Heart right ventricle (tissue), 16 donors: ENCODE results near the gene ENO3. TPM values are rescaled to one million over a fixed set of nuclear protein-coding genes. Genes with fewer than 3 reads are reported as not detected.

Experiments
- ATAC-seq, 8 donors: fragments of 200-7000 bp; cut with Tn5 transposase; one replicate each; pipeline ENCODE4 v1.9.1; 2020; ENCODE audit warnings: mild to moderate bottlenecking in 8 of 8, moderate library complexity in 8 of 8, moderate number of reproducible peaks in 1 of 8
- DNase-seq, 2 donors: peaks; one replicate each; pipeline ENCODE4 v3.0.0-alpha.2; 2020
- H3K27ac ChIP-seq, 10 donors: fragments of 200-600 bp; sonication (generic) in 2 of 10; one replicate each; pipeline versions ENCODE4 v1.5.0 to v1.8.0; 2020 to 2022; ENCODE audit warnings: mild to moderate bottlenecking in 3 of 10
- H3K27me3 ChIP-seq, 7 donors: fragments of 200-600 bp; one replicate each; pipeline ENCODE4 v1.8.0; 2021 to 2022; ENCODE audit warnings: mild to moderate bottlenecking in 2 of 7
- H3K36me3 ChIP-seq, 9 donors: fragments of 200-600 bp; sonication (generic) in 1 of 9; one replicate each; pipeline versions ENCODE4 v1.5.0 to v1.8.0; 2020 to 2022; ENCODE audit warnings: mild to moderate bottlenecking in 2 of 9
- H3K4me1 ChIP-seq, 9 donors: fragments of 200-600 bp; sonication (generic) in 1 of 9; one replicate each; pipeline versions ENCODE4 v1.5.0 to v1.8.0; 2020 to 2022; ENCODE audit warnings: mild to moderate bottlenecking in 4 of 9
- H3K4me3 ChIP-seq, 10 donors: fragments of 200-600 bp; sonication (generic) in 2 of 10; one replicate each; pipeline versions ENCODE4 v1.5.0 to v1.8.0; 2020 to 2022; ENCODE audit warnings: mild to moderate bottlenecking in 7 of 10, moderate library complexity in 2 of 10
- H3K9me3 ChIP-seq, 11 donors: fragments of 200-600 bp in 10 of 11; sonication (generic) in 2 of 11; one replicate each; pipeline versions ENCODE4 v1.5.0 to v1.8.0; 2013 to 2022; ENCODE audit warnings: mild to moderate bottlenecking in 2 of 11, control low read depth in 1 of 11, moderate library complexity in 1 of 11
- WGBS, 2 donors: extraction: QIAGEN DNeasy Blood & Tissue Kit; methylation state at CpG; one replicate each; pipeline ENCODE4 v1.1.7; 2013; ENCODE audit warnings: inconsistent platforms in 1 of 2; 5-methylcytosine and 5-hydroxymethylcytosine counted together
- intact Hi-C, 10 donors: fragments of 100-400 bp; cut with DNase I; formaldehyde crosslinking; loops; one replicate each; pipeline versions ENCODE4 v1.11.1 to v1.14.2; 2022
- polyA plus RNA-seq, 2 donors: library from polyadenylated mRNA; stranded (reverse); fragments of 200-250 nt; gene quantifications; one replicate each; pipeline ENCODE4 v1.2.3, GENCODE V29; 2013
- total RNA-seq, 10 donors: library from RNA; stranded (reverse); fragmentation: NEBNext Ultra II Directional in 3 of 10; extraction: Animal tissue kit (Norgen Biotek cat#: 25700) in 3 of 10; gene quantifications; one replicate each; pipeline versions ENCODE4 v1.2.1 to v1.2.4, GENCODE V29; 2021 to 2023
- TF ChIP-seq, protein P1 (sequence below), 9 donors: fragments of 200-600 bp; sonication (generic) in 2 of 9; IDR thresholded peaks; one replicate each; pipeline versions ENCODE4 v1.5.0 to v1.8.0; 2021 to 2022; ENCODE audit warnings: antibody characterized with exemption in 9 of 9, mild to moderate bottlenecking in 5 of 9, moderate library complexity in 1 of 9
- donor health status: Arrhythmogenic right ventricular cardiomyopathy.
- donor health status: ischemic (EF 13 %, LVEDD 7.1; RV severe dilation, severe dysfunction).
- donor health status: healthy with polysubstance abuse.
- donor health status: DM: no; HTN: yes; CAD: no.
- donor health status: DM: no; HTN: no; CAD: no.
- donor health status: ischemic (EF 25% LVEDD 6.9; RV normal size, moderate dysfunction).
- donor health status: ischemic (EF 25% LVEDD 5.7; RV mildly dilated, moderate dysfunction).
- donor health status: healthy.
- donor health status: DM: yes; HTN: yes; CAD: no.
- donor health status: Ischemic cardiomyopathy.
- donor health status: ischemic (EF 35%, LVEDD 5.7; RV mildly dilated, moderate dysfunction).
- donor health status: nonischemic (EF 11% LVEDD 7.7; RV severe dilation, severe dysfunction).
- donor health status: DM: yes; HTN: yes; CAD: no.
- donor health status: PGD.
- donor health status: ischemic (EF 29% LVEDD 5.4; RV normal size, mild dysfunction).
- donor health status: nonischemic (EF 23%, LVEDD 6.1; RV moderate dilation, normal function).

The ENO3 gene
- total and polyA plus RNA-seq, 12 donors = 143 to 1,668 (median 746) TPM

DNA sequence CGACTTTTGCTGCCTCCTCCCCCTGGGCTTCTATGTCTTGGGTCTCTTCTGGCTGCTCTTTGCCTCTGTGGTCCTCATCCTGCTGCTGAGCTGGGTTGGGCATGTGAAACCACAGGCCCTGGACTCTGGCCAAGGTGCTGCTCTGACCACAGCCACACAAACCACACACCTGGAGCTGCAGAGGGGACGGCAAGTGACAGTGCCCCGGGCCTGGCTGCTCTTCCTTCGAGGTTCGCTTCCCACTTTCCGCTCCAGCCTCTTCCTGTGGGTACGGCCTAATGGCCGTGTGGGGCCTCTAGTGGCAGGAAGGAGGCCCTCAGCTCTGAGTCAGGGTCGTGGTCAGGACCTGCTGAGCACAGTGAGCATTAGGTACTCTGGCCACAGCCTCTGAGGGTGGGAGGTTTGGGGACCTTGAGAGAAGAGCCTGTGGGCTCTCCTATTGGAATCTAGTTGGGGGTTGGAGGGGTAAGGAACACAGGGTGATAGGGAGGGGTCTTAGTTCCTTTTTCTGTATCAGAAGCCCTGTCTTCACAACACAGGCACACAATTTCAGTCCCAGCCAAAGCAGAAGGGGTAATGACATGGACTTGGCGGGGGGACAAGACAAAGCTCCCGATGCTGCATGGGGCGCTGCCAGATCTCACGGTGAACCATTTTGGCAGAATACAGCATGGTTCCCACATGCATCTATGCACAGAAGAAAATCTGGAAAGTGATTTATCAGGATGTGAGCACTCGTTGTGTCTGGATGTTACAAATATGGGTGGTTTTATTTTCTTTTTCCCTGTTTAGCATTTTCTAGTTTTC is 16.5 kb upstream of the ENO3 start:
- peak in 1 of 2 donors; percentile 37 for DNase-seq
- ATAC-seq = peak; percentile 17 to 44 (median 38)
- intact Hi-C loops = loop anchor here in 2 of 10 donors (10.0 kb wide), 1 partner anchor 50 kb away; the partner anchor contains the start of gene CAMTA2 (in 2 of the 2)
- TF ChIP-seq, protein P1, sequence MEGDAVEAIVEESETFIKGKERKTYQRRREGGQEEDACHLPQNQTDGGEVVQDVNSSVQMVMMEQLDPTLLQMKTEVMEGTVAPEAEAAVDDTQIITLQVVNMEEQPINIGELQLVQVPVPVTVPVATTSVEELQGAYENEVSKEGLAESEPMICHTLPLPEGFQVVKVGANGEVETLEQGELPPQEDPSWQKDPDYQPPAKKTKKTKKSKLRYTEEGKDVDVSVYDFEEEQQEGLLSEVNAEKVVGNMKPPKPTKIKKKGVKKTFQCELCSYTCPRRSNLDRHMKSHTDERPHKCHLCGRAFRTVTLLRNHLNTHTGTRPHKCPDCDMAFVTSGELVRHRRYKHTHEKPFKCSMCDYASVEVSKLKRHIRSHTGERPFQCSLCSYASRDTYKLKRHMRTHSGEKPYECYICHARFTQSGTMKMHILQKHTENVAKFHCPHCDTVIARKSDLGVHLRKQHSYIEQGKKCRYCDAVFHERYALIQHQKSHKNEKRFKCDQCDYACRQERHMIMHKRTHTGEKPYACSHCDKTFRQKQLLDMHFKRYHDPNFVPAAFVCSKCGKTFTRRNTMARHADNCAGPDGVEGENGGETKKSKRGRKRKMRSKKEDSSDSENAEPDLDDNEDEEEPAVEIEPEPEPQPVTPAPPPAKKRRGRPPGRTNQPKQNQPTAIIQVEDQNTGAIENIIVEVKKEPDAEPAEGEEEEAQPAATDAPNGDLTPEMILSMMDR (IDR thresholded peaks at IDR 0.05) = peak in 5 of 9 donors; percentile 12 to 38 (median 32)
- peaks cover 15 to 45% (median 26%) of the 10 kb centered on the region in 9 donors for H3K4me1 ChIP-seq
- H3K4me3 ChIP-seq = no peak overlapping the region
- H3K27me3 ChIP-seq = no peaks in the 10 kb centered on the region
- H3K9me3 ChIP-seq = no peaks in the 10 kb centered on the region
- H3K27ac ChIP-seq = peak overlapping the region in 7 of 10 donors; percentile 13 to 65 (median 42)
- 16 to 17% methylated on average over 14 of the region's 14 CpGs for WGBS, 2 donors
- peaks cover 0 to 35% (median 10%) of the 10 kb centered on the region in 9 donors for H3K36me3 ChIP-seq

DNA sequence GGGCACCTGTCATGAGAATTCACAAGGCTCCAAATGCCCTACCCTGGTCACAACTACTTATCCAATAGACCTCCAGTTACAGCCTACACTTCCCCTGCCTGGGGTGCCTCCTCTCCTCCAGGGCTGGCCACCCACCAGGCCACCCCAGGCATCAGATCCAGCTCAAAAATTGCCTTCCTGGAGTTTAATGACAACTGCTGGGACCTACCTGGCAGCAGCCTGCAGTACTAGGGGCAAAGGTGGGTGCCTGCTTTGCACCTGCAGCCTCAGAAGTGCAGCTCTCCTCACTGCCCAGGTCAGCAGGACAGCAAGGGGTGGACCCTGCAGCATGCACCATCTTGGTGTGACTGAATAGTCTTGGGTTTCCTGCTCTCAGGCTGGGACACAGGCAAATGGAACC is 15.3 kb upstream of the ENO3 start:
- no peak for ATAC-seq
- Histone ChIP-seq H3K4me1 (peaks cover 15 to 46% (median 28%) of the 10 kb centered on the region in 9 donors), H3K36me3 (peaks cover 0 to 35% (median 10%) of the 10 kb centered on the region in 9 donors), H3K27me3 (no peaks in the 10 kb centered on the region), H3K9me3 (no peaks in the 10 kb centered on the region), H3K4me3 (no peak overlapping the region), H3K27ac (no peak overlapping the region)
- intact Hi-C loops = loop anchor here in 2 of 10 donors (10.0 kb wide), 1 partner anchor 49 kb away; the partner anchor contains the start of gene CAMTA2 (in 2 of the 2)
- DNase-seq = no peak
- TF ChIP-seq, protein P1 (IDR thresholded peaks at IDR 0.05) = no peak

DNA sequence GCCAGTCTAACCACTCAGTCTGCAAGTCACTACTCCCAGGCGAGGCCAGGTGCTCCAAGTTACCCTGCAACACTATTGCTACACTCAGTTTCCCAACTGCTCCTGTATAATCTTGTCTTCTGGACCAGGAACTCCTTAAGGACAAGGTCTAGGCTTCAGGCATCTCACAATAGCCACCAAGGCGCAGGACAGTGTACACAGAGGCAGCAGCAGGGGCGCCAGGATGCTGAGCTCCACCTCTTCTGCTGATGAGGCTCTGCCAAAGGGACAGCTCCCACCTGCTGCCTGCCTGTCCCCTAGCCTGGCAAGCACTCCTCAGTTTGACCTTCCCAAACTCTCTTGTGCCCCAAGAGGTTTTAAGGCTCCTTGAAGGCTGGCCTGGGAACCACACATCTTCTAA is 14.5 kb upstream of the ENO3 start:
- WGBS, 2 donors = 83 to 85% methylated on average over 3 of the region's 3 CpGs
- intact Hi-C loops = loop anchor here in 2 of 10 donors (10.0 kb wide), 1 partner anchor 48 kb away; the partner anchor contains the start of gene CAMTA2 (in 2 of the 2)
- Histone ChIP-seq H3K36me3 (peaks cover 0 to 35% (median 10%) of the 10 kb centered on the region in 9 donors), H3K4me1 (peaks cover 19 to 53% (median 35%) of the 10 kb centered on the region in 9 donors), H3K4me3 (no peak overlapping the region), H3K27ac (no peak overlapping the region), H3K9me3 (no peaks in the 10 kb centered on the region), H3K27me3 (no peaks in the 10 kb centered on the region)
- ATAC-seq (no peak), DNase-seq (no peak)
- TF ChIP-seq, protein P1 (IDR thresholded peaks at IDR 0.05) = no peak

DNA sequence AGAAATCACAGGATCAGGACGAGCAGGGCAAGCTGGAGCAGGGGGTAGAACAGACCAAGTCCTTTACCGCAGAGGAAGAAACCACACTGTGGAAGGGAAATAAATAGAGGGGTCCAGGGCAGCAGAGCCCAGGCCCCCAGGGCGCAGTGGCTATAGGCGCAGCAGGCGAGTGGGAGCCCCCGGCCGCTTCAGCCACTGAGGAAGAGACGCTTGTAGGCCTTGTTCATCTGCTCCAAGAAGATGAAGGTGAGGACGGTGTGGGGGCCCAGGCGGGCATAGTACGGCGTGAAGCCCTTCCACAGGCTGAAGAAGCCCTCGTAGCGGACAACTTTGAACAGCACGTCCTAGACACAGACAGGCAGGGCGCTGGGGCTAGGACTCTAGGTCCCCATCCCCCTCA is 13.4 kb upstream of the ENO3 start:
- no peak overlapping the region for H3K4me3 ChIP-seq
- 90 to 94% methylated on average over 16 of the region's 16 CpGs for WGBS, 2 donors
- no peak for DNase-seq
- TF ChIP-seq, protein P1 (IDR thresholded peaks at IDR 0.05) = no peak
- peaks cover 0 to 44% (median 11%) of the 10 kb centered on the region in 9 donors for H3K36me3 ChIP-seq
- intact Hi-C loops = loop anchor here in 2 of 10 donors (10.0 kb wide), 1 partner anchor 47 kb away; the partner anchor contains the start of gene CAMTA2 (in 2 of the 2)
- H3K27me3 ChIP-seq = no peaks in the 10 kb centered on the region
- peaks cover 20 to 57% (median 41%) of the 10 kb centered on the region in 9 donors for H3K4me1 ChIP-seq
- no peak for ATAC-seq
- no peaks in the 10 kb centered on the region for H3K9me3 ChIP-seq
- peak overlapping the region in 1 of 10 donors; percentile 6 for H3K27ac ChIP-seq
